Loucy (cell line): ENCODE results near the gene GLMN.

Experiments
- H2AFZ ChIP-seq: fragments of 200-600 bp; sonication (generic); 2 replicates; pipeline ENCODE4 v1.6.0; 2016; ENCODE audit warnings: antibody characterized with exemption, mild to moderate bottlenecking, low read length, moderate library complexity
- H3F3A ChIP-seq: fragments of 200-600 bp; 2 replicates; pipeline ENCODE4 v1.6.0; 2016; ENCODE audit warnings: antibody characterized with exemption, low read depth, mild to moderate bottlenecking
- H3K27me3 ChIP-seq: fragments of 200-600 bp; sonication (generic); 2 replicates; pipeline ENCODE4 v1.6.1; 2014; ENCODE audit warnings: low read length, mild to moderate bottlenecking; ENCODE audit not compliant: insufficient read depth, poor library complexity, severe bottlenecking
- H3K36me3 ChIP-seq: fragments of 200-600 bp; sonication (generic); 2 replicates; pipeline ENCODE4 v1.6.1; 2016; ENCODE audit warnings: low read length; ENCODE audit not compliant: insufficient read depth
- H3K4me1 ChIP-seq: fragments of 200-600 bp; sonication (generic); 2 replicates; pipeline ENCODE4 v1.5.1; 2014; ENCODE audit warnings: low read length, mild to moderate bottlenecking; ENCODE audit not compliant: insufficient read depth, poor library complexity, severe bottlenecking
- H3K4me2 ChIP-seq: fragments of 200-600 bp; sonication (generic); 2 replicates; pipeline ENCODE4 v1.6.0; 2014; ENCODE audit warnings: antibody characterized with exemption, low read length, low read depth, mild to moderate bottlenecking; ENCODE audit not compliant: poor library complexity, severe bottlenecking
- H3K4me3 ChIP-seq: fragments of 200-600 bp; sonication (generic); 2 replicates; pipeline ENCODE4 v1.5.1; 2014; ENCODE audit warnings: low read length, mild to moderate bottlenecking, mixed read lengths; ENCODE audit not compliant: poor library complexity, severe bottlenecking
- H3K79me2 ChIP-seq: fragments of 200-600 bp; sonication (generic); 2 replicates; pipeline ENCODE4 v1.6.1; 2014; ENCODE audit warnings: low read length; ENCODE audit not compliant: insufficient read depth
- H3K9ac ChIP-seq: fragments of 200-600 bp; sonication (generic); 2 replicates; pipeline ENCODE4 v1.6.0; 2014; ENCODE audit warnings: mild to moderate bottlenecking, low read depth, low read length, moderate library complexity; ENCODE audit not compliant: poor library complexity, severe bottlenecking
- H3K9me2 ChIP-seq: fragments of 200-600 bp; sonication (generic); replicated peaks from 2 replicates; pipeline ENCODE4 v1.6.1; 2016; ENCODE audit warnings: low read depth, low read length, mixed read lengths
- H3K9me3 ChIP-seq: fragments of 200-600 bp; sonication (generic); 2 replicates; pipeline ENCODE4 v1.6.1; 2014; ENCODE audit warnings: mild to moderate bottlenecking, antibody characterized with exemption, low read length, low read depth; ENCODE audit not compliant: insufficient read depth
- H4K20me1 ChIP-seq: fragments of 200-600 bp; sonication (generic); 2 replicates; pipeline ENCODE4 v1.6.0; 2014; ENCODE audit warnings: antibody characterized with exemption, low read length, mild to moderate bottlenecking; ENCODE audit not compliant: insufficient read depth, poor library complexity, severe bottlenecking
- EZH2phosphoT487 ChIP-seq: fragments of 200-600 bp; IDR thresholded peaks from 2 replicates; pipeline ENCODE4 v1.6.1; 2018; ENCODE audit warnings: antibody characterized with exemption, mild to moderate bottlenecking, moderate library complexity, borderline replicate concordance
- TF ChIP-seq, protein P1 (sequence below): fragments of 200-600 bp; sonication (generic); conservative IDR thresholded peaks from 2 replicates; pipeline ENCODE4 v1.5.1; 2014; ENCODE audit warnings: mild to moderate bottlenecking, antibody characterized with exemption, low read length

Gene GLMN

DNA sequence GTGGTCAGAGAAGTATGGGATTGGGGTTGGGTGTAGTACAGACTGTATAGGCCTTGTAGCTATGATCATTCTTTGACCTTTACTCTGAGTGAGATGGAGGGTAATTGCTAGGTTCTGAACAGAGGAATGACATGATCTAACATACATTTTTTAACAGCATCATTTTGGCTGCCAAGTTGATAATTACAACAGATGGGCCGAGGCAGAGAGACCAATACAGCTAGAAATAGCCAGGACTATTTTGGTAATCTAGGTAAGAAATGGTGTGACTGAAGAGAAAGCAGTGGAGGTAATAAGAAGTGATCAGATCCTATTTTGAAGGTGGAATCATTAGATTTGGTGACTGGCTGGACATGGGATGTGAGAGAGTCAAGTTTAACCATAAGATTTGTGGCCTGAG, 43.6 kb upstream of the GLMN start:
- Histone ChIP-seq H2AFZ (no peak overlapping the region), H3K4me2 (no peak overlapping the region), H3K9me3 (no peaks in the 10 kb centered on the region), H3F3A (no peaks in the 10 kb centered on the region), H3K36me3 (0 out of 2 replicates have a peak, but pooled peaks cover 3% of the 10 kb centered on the region), H3K79me2 (no peaks in the 10 kb centered on the region), H3K9me2 (no peaks in the 10 kb centered on the region), H3K9ac (no peak overlapping the region), H3K27me3 (no peaks in the 10 kb centered on the region), H4K20me1 (no peaks in the 10 kb centered on the region), H3K4me3 (no peak overlapping the region), H3K4me1 (peaks cover 3% of the 10 kb centered on the region)
- TF ChIP-seq, protein P1, sequence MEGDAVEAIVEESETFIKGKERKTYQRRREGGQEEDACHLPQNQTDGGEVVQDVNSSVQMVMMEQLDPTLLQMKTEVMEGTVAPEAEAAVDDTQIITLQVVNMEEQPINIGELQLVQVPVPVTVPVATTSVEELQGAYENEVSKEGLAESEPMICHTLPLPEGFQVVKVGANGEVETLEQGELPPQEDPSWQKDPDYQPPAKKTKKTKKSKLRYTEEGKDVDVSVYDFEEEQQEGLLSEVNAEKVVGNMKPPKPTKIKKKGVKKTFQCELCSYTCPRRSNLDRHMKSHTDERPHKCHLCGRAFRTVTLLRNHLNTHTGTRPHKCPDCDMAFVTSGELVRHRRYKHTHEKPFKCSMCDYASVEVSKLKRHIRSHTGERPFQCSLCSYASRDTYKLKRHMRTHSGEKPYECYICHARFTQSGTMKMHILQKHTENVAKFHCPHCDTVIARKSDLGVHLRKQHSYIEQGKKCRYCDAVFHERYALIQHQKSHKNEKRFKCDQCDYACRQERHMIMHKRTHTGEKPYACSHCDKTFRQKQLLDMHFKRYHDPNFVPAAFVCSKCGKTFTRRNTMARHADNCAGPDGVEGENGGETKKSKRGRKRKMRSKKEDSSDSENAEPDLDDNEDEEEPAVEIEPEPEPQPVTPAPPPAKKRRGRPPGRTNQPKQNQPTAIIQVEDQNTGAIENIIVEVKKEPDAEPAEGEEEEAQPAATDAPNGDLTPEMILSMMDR: no peak
- TF ChIP-seq EZH2phosphoT487: no peak

DNA sequence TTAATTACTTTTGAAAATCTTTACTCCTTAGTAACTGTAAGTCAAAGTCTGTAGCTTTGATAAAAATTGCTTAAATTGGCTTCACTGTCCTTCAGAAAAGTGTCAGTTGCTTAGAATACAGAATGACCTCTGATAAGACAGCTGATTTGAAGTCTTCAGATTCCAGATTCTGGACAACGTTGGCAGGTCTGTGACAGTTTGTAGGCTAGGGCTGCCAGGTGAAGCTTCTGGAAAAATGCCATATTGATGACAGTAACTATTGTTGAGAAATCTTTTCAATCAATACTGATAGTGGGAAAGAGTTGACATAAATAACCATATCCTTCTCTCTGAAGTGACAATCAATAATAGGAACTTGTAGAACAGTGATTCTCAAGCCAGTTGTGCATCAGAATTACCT, 41.4 kb upstream of the GLMN start:
- H4K20me1 ChIP-seq: no peaks in the 10 kb centered on the region
- no peaks in the 10 kb centered on the region for H3F3A ChIP-seq
- no peaks in the 10 kb centered on the region for H3K79me2 ChIP-seq
- no peak overlapping the region for H3K4me2 ChIP-seq
- no peak overlapping the region for H2AFZ ChIP-seq
- H3K36me3 ChIP-seq: no peaks in the 10 kb centered on the region
- H3K9ac ChIP-seq: no peak overlapping the region
- TF ChIP-seq EZH2phosphoT487: no peak
- TF ChIP-seq, protein P1: no peak
- H3K9me2 ChIP-seq: no peaks in the 10 kb centered on the region
- H3K4me1 ChIP-seq: peaks cover 3% of the 10 kb centered on the region
- H3K4me3 ChIP-seq: no peak overlapping the region
- H3K9me3 ChIP-seq: no peaks in the 10 kb centered on the region
- no peaks in the 10 kb centered on the region for H3K27me3 ChIP-seq

DNA sequence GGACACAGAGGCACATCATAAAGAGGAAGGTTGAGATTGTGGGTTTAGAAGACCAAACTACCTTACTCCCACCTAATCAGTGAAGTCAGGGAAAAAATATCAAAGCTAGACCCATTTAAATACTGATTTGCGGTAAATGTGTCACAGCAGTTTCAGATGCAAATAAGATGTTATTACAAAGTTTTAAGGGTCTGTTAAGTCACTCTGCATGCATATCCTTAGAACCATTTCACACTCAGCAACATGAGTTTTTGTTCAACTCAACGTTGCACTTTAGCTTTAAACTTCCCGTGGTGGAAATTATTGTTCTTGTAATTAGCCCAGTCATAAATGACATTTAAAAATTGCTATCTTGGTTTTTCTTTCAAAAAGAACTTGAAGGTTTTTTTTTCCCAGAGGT, 34.9 kb upstream of the GLMN start:
- Histone ChIP-seq H3F3A (no peaks in the 10 kb centered on the region), H3K9me3 (no peaks in the 10 kb centered on the region), H2AFZ (no peak overlapping the region), H3K27me3 (no peaks in the 10 kb centered on the region), H3K4me2 (no peak overlapping the region), H4K20me1 (no peaks in the 10 kb centered on the region), H3K79me2 (no peaks in the 10 kb centered on the region), H3K36me3 (no peaks in the 10 kb centered on the region; the same call in 1 of the 2 replicates), H3K4me3 (no peak overlapping the region), H3K9ac (no peak overlapping the region), H3K9me2 (no peaks in the 10 kb centered on the region), H3K4me1 (no peaks in the 10 kb centered on the region)
- TF ChIP-seq EZH2phosphoT487: no peak
- TF ChIP-seq, protein P1: no peak
